Neural progenitor cell (in vitro differentiated cells): Measurements from ENCODE around the gene SIGLEC9. TPM values are rescaled to one million over a fixed set of nuclear protein-coding genes. Genes with fewer than 3 reads are reported as not detected.

Source experiments
- DNase-seq: peaks from one replicate; pipeline ENCODE4 v3.0.0-alpha.2; 2016; ENCODE audit warnings: low spot score
- H2AFZ ChIP-seq: fragments of 200-600 bp; sonication (generic); replicated peaks from 2 replicates; pipeline ENCODE4 v1.6.1; 2016; ENCODE audit warnings: antibody characterized with exemption
- H3F3A ChIP-seq: fragments of 200-600 bp; sonication (generic); 2 replicates; pipeline ENCODE4 v1.6.1; 2016; ENCODE audit warnings: antibody characterized with exemption, low read depth
- H3K27ac ChIP-seq: fragments of 200-600 bp; sonication (generic); 2 replicates; pipeline ENCODE4 v1.5.1; 2016; ENCODE audit warnings: mild to moderate bottlenecking
- H3K27me3 ChIP-seq: fragments of 200-600 bp; sonication (generic); 2 replicates; pipeline ENCODE4 v1.6.1; 2016; ENCODE audit warnings: mild to moderate bottlenecking, moderate library complexity
- H3K36me3 ChIP-seq: fragments of 200-600 bp; sonication (generic); 2 replicates; pipeline ENCODE4 v1.5.1; 2016
- H3K4me1 ChIP-seq: fragments of 200-600 bp; sonication (generic); 2 replicates; pipeline ENCODE4 v1.6.1; 2016; ENCODE audit warnings: mixed run types
- H3K4me2 ChIP-seq: fragments of 200-600 bp; sonication (generic); 2 replicates; pipeline ENCODE4 v1.6.1; 2016
- H3K4me3 ChIP-seq: fragments of 200-600 bp; sonication (generic); 2 replicates; pipeline ENCODE4 v1.5.1; 2016
- H3K79me2 ChIP-seq: fragments of 200-600 bp; sonication (generic); 2 replicates; pipeline ENCODE4 v1.6.1; 2016; ENCODE audit warnings: low read depth
- H3K9ac ChIP-seq: fragments of 200-600 bp; sonication (generic); 2 replicates; pipeline ENCODE4 v1.6.1; 2016
- H3K9me3 ChIP-seq: fragments of 200-600 bp; sonication (generic); 2 replicates; pipeline ENCODE4 v1.5.1; 2016; ENCODE audit warnings: low read depth
- H4K20me1 ChIP-seq: fragments of 200-600 bp; sonication (generic); 2 replicates; pipeline ENCODE4 v1.6.1; 2016; ENCODE audit warnings: low read depth
- H3K27ac Mint-ChIP-seq: 3 replicates; pipeline ENCODE4 v1.8.0; 2021; ENCODE audit warnings: mixed read lengths
- H3K27me3 Mint-ChIP-seq: 2 replicates; pipeline ENCODE4 v1.8.0; 2022; ENCODE audit warnings: low read depth, mild to moderate bottlenecking, inconsistent platforms, moderate library complexity, mixed read lengths; ENCODE audit not compliant: insufficient read depth
- H3K36me3 Mint-ChIP-seq: 3 replicates; pipeline ENCODE4 v1.8.0; 2021; ENCODE audit warnings: mixed read lengths
- H3K4me1 Mint-ChIP-seq: 3 replicates; pipeline ENCODE4 v1.8.0; 2021; ENCODE audit warnings: mixed read lengths
- H3K4me3 Mint-ChIP-seq: 3 replicates; pipeline ENCODE4 v1.8.0; 2021; ENCODE audit warnings: mild to moderate bottlenecking, moderate library complexity, mixed read lengths
- H3K9me3 Mint-ChIP-seq: 3 replicates; pipeline ENCODE4 v1.8.0; 2020; ENCODE audit warnings: mixed read lengths
- EZH2 ChIP-seq: fragments of 200-600 bp; sonication (generic); IDR thresholded peaks from 2 replicates; pipeline ENCODE4 v1.6.1; 2017; ENCODE audit warnings: antibody characterized with exemption, mild to moderate bottlenecking, moderate library complexity
- EZH2phosphoT487 ChIP-seq: fragments of 200-600 bp; sonication (generic); IDR thresholded peaks from 2 replicates; pipeline ENCODE4 v1.6.1; 2017; ENCODE audit warnings: antibody characterized with exemption
- total RNA-seq: library from RNA; depleted of rRNA; stranded (reverse); fragments of >200 nt; gene quantifications from 2 replicates; pipeline ENCODE4 v1.2.3, GENCODE V29; 2015; ENCODE audit warnings: low replicate concordance
- TF ChIP-seq, protein P1 (sequence below): fragments of 200-600 bp; sonication (generic); IDR thresholded peaks from 2 replicates; pipeline ENCODE4 v1.5.1; 2017; ENCODE audit warnings: antibody characterized with exemption, mild to moderate bottlenecking

Gene SIGLEC9
- total RNA-seq, 1 donor from 2014 or later: not detected

- no peak for TF ChIP-seq EZH2
- TF ChIP-seq EZH2phosphoT487: no peak
- TF ChIP-seq, protein P1, sequence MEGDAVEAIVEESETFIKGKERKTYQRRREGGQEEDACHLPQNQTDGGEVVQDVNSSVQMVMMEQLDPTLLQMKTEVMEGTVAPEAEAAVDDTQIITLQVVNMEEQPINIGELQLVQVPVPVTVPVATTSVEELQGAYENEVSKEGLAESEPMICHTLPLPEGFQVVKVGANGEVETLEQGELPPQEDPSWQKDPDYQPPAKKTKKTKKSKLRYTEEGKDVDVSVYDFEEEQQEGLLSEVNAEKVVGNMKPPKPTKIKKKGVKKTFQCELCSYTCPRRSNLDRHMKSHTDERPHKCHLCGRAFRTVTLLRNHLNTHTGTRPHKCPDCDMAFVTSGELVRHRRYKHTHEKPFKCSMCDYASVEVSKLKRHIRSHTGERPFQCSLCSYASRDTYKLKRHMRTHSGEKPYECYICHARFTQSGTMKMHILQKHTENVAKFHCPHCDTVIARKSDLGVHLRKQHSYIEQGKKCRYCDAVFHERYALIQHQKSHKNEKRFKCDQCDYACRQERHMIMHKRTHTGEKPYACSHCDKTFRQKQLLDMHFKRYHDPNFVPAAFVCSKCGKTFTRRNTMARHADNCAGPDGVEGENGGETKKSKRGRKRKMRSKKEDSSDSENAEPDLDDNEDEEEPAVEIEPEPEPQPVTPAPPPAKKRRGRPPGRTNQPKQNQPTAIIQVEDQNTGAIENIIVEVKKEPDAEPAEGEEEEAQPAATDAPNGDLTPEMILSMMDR: no peak
- Histone ChIP-seq H3K9ac (no peak overlapping the region), H2AFZ (no peak overlapping the region), H3K36me3 (no peaks in the 10 kb centered on the region), H3K4me3 (no peak overlapping the region), H3K79me2 (peaks cover 10% of the 10 kb centered on the region), H3F3A (no peaks in the 10 kb centered on the region), H4K20me1 (peaks cover 7% of the 10 kb centered on the region), H3K27ac (no peak overlapping the region), H3K9me3 (no peaks in the 10 kb centered on the region), H3K4me2 (no peak overlapping the region), H3K4me1 (peaks cover 4% of the 10 kb centered on the region), H3K27me3 (peaks cover 61% of the 10 kb centered on the region)
- DNase-seq: no peak
- no peaks in the 10 kb centered on the region for H3K9me3 Mint-ChIP-seq
- H3K36me3 Mint-ChIP-seq: no peaks in the 10 kb centered on the region
- H3K4me1 Mint-ChIP-seq: peaks cover 13% of the 10 kb centered on the region
- H3K27ac Mint-ChIP-seq: no peak overlapping the region
- H3K4me3 Mint-ChIP-seq: no peak overlapping the region
- peaks cover 7% of the 10 kb centered on the region for H3K27me3 Mint-ChIP-seq
Observed at GRCh38 chr19:51110666-51110971, 14.1 kb upstream of the SIGLEC9 start.

DNA sequence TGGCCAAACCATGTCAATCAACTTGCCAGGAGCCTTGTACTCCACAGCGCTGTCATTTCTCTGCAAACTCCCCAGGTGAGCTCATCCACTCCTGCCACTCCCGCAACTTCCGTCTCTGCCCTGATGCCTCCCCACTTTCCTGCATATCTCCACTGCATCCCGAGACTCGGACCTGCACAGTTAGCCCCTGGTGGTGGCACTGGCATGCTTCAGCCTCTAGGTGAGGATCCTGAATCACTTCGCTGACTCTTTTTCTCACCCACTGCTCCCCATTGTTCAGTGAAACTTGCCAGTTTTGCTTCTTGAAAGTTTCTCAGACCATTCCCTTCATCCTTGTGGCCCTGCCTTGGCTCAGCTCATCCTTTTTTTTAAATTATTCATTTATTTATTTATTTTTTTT, 13.1 kb upstream of the SIGLEC9 start:
- H3K79me2 ChIP-seq: peaks cover 10% of the 10 kb centered on the region
- no peak overlapping the region for H3K9ac ChIP-seq
- no peak overlapping the region for H3K4me3 ChIP-seq
- Mint-ChIP-seq H3K4me1 (peaks cover 13% of the 10 kb centered on the region), H3K4me3 (no peak overlapping the region), H3K27me3 (peaks cover 10% of the 10 kb centered on the region), H3K27ac (no peak overlapping the region), H3K9me3 (no peaks in the 10 kb centered on the region), H3K36me3 (no peaks in the 10 kb centered on the region)
- peak; percentile 51 for DNase-seq
- no peaks in the 10 kb centered on the region for H3F3A ChIP-seq
- no peaks in the 10 kb centered on the region for H3K9me3 ChIP-seq
- TF ChIP-seq EZH2 (no peak), EZH2phosphoT487 (no peak)
- TF ChIP-seq, protein P1: peak; percentile 45
- no peak overlapping the region for H2AFZ ChIP-seq
- H3K36me3 ChIP-seq: no peaks in the 10 kb centered on the region
- no peak overlapping the region for H3K4me2 ChIP-seq
- peaks cover 4% of the 10 kb centered on the region for H3K4me1 ChIP-seq
- H4K20me1 ChIP-seq: peaks cover 7% of the 10 kb centered on the region
- no peak overlapping the region for H3K27ac ChIP-seq
- peaks cover 69% of the 10 kb centered on the region for H3K27me3 ChIP-seq

- Mint-ChIP-seq H3K36me3 (no peaks in the 10 kb centered on the region), H3K27ac (no peak overlapping the region)
Observed at GRCh38 chr19:51114087-51114729, 10.5 kb upstream of the SIGLEC9 start.

More at GRCh38 chr19:51114087-51114729, 10.5 kb upstream of the SIGLEC9 start:
- H3K4me1 ChIP-seq: no peaks in the 10 kb centered on the region
- DNase-seq: no peak
- no peak overlapping the region for H3K4me3 ChIP-seq
- no peak overlapping the region for H2AFZ ChIP-seq
- H3K9me3 ChIP-seq: no peaks in the 10 kb centered on the region
- Mint-ChIP-seq H3K4me1 (no peaks in the 10 kb centered on the region), H3K4me3 (no peak overlapping the region), H3K27me3 (peaks cover 10% of the 10 kb centered on the region), H3K9me3 (no peaks in the 10 kb centered on the region)
- no peak overlapping the region for H3K27ac ChIP-seq
- TF ChIP-seq EZH2phosphoT487 (no peak), EZH2 (no peak)
- TF ChIP-seq, protein P1: no peak
- H3K9ac ChIP-seq: no peak overlapping the region
- H3K36me3 ChIP-seq: no peaks in the 10 kb centered on the region
- no peaks in the 10 kb centered on the region for H4K20me1 ChIP-seq
- no peaks in the 10 kb centered on the region for H3K79me2 ChIP-seq
- H3K4me2 ChIP-seq: no peak overlapping the region
- H3K27me3 ChIP-seq: peaks cover 74% of the 10 kb centered on the region
- H3F3A ChIP-seq: no peaks in the 10 kb centered on the region
